HG03045 (cell line): Measurements from ENCODE around the gene COL18A1.
"Not testable (repeated sequence)": the region's sequence is repeated elsewhere in the genome, so short reads cannot be mapped to it uniquely, and the experiment has no call there.

Source experiments
- ATAC-seq: cut with Tn5 transposase; IDR thresholded peaks from one replicate; pipeline ENCODE4 v1.9.1; 2021; ENCODE audit warnings: mild to moderate bottlenecking, moderate library complexity; ENCODE audit not compliant: unreplicated experiment

Gene COL18A1

DNA sequence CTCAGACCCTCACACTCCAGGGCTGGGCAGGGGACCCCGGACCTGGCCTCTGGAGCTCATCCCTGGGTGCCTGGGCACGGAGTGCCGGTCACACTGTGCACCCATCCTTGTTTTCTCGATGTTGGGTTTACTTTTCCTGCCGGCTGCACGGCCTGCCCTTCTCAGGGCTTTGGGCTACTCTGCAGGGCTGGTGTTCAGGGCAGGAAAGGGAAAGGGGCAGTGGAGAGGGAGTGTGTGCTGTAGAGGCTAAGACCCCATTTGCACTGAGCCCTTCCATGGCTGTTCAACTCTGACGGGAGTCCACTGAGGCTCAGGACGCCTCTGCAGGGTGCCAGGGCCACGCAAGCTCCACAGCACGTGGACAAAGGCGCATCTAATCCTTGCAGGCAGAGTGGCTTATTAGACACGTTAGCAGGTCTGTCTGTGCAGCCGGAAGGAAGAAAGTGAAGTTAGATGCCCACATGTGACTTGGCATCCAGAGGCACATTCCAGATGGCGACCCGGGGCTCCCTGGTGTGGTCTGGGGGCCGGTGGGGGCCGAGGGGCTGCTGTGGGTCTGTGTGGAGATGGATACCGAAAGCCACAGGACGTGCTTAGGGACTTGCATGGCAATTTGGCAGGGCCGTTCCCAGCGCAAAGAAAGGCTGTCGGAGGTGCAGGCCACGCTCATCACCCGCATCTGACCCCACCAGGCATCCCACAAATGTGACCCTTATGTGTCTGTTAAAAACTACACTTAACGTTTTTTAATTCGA, 33.6 kb downstream of the COL18A1 start:
- no peak for ATAC-seq

DNA sequence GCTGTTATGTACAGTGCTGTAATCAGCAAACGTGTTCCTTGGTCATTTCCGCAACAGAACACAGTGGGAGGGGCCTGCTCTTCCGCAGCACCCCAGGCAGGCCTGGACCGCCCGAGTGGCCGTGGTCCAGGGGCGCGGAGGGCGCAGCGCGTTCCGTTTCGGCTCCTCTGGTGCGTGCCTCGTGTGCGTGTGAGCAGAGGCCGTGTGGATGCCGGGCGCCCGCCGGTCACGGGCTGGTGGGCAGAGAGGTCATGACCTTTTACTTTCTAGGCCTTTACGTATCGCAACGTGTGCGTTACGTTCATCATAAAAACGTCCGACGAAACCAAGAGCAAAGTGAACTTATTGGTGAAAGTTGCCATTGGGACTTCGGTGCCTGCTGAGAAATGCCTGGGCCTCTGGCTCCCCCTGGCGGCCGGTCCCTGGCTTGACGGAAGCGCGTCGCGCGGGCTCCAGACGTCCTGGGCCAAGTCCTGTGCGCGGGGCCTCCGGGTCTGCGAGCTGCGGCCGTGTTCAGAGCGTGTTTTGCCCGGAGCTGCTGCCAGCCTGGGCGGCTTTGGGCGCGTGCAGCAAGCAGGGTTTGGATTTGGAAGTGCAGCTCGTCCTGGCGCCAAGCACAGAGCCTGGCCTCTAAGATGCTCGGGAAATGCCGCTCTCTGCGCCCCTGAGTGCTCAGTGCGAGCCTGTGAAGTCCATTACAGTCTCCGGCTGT, 34.4 kb downstream of the COL18A1 start:
- ATAC-seq = no peak

DNA sequence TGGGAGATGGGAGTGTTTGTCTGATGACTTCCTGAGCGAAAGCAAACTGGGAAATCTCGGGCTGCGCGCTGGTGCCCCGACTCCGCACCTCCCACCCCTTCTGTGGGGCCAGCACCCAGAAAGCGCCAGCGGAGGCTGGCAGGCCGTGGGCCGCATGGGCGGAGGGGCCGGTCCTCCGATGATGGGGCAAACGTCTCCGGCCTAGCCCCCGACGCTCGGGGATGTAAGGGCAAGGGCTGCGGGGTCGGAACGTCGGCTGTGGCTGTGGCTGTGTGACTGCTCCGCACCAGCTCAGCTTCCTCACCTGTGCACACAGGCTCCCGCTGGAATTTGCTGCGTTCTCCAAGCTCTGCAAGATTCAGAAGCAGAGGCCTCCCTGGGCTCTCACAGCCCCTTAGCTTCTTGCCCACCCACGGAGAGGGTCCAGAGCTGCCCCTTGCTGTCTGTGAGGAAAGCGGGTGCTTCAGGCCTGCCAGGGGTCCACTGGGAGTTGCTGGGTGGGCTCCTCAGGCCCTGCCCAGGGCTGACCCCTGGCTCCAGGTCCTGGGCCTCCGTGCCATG, 35.0 kb downstream of the COL18A1 start:
- no peak for ATAC-seq

DNA sequence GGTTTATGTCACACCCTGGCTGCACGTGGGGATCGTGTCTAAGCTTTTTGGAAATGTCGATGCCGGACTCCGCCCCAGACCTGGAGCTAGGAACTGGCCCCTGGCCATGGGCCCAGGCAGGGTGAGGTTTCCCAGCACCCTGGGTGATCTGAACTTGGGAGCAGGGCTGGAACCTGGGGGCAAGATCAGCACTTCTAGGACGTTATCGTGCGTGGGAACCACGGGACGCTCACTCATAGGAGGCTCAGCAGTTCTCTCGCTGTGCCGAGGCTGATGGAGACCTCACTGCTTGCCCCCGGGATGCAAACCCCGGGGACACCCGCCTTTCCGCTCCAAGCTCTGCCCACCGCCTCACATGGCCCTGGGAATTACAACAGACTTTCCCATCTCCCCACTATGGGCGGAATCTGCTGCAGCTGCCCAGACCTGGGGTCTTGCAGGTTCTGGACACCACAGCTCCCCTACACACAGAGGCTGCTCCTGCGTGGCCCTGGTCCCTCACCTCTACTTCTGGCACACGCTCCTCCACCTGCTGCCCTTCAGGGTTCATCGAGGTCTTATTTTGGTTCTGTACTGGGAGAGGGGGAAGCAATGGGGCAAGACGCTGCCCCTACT, 35.9 kb downstream of the COL18A1 start:
- no peak for ATAC-seq

DNA sequence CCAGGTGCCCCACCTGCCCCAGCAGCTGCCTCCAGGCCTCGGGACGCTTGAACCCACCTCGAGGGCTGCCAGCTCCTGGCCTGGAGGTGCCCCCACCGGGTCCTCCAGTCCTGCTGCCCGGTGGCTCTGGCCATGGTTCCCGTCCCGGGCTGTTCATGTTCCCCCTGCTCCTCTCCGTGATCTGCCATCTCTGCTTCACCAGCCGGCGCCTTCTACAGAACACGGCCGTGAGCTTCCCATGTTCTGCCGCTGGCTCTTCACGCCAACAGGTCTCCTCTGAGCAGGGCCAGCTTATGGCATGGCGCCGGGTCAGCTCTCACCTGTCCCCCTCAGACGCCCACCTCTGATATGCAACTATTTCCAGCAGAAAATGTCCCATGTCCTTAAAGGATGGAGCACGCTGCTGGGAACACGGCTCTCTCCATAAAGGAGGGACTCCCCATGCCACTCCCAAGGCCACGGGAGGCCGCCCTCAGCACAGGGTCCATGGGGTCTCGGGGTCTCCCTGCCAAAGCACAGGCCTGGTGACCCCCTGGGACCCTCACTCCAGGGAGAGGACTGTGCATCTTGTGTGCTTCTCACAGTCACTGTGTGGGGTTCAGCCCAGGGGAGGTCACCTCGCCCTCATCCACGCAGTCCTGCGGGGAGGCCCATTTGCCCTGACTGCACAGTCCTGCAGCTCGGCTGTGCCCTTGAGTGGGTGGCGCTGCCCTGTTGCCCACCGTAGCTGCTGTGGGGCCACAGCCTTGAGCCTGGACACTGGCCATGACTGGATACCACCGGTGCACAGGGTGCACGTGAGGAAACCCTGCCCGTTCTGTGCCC, 36.7 kb downstream of the COL18A1 start:
- no peak for ATAC-seq

DNA sequence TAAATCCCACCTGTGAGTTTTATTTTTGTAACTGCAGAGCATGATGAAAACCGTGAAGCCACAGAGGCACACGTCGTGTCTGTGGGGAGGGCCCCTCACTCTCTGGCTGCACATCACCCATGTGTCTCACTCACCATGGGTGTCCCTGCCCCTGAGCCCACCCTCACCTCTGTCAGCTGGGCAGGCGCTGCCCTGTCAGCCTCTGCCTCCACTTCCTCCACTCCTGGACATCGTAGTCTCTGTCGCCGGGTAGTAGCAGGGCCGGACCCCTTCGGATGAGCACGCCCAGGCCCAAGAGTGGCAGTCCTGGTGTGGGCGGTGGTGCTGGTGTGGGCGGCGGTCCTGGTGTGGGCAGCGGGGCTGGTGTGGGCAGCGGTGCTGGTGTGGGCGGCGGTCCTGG, 37.3 kb downstream of the COL18A1 start:
- ATAC-seq = no peak

DNA sequence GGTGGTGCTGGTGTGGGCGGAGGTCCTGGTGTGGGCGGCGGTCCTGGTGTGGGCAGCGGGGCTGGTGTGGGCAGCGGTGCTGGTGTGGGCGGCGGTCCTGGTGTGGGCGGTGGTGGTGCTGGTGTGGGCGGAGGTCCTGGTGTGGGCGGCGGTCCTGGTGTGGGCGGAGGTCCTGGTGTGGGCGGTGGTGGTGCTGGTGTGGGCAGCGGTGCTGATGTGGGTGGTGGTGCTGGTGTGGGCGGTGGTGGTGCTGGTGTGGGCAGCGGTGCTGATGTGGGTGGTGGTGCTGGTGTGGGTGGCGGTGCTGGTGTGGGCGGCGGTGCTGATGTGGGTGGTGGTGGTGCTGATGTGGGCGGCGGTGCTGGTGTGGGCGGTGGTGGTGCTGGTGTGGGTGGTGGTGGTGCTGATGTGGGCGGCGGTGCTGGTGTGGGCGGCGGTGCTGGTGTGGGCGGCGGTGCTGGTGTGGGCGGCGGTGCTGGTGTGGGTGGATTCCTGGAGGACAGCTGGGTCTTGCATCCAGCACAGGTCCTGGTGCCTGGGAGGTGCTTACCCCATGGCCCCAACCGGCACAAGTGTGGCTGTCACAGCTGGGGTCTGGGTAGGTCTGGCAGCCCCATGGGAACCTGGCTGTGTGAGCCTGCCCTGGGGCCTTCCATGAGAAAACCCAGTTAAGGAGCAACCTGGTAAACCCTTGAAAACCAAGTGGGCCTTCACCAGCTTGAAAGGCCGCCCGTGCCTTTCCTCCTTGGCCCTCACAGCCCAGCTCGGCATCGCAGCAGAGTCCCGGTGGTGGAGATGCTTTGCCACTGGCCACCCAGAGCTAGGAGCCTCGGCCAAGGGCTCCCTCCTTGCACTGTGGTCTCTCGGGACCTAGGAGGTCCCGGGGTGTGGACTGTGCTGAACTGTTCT, 38.0 kb downstream of the COL18A1 start:
- not testable (repeated sequence) for ATAC-seq

DNA sequence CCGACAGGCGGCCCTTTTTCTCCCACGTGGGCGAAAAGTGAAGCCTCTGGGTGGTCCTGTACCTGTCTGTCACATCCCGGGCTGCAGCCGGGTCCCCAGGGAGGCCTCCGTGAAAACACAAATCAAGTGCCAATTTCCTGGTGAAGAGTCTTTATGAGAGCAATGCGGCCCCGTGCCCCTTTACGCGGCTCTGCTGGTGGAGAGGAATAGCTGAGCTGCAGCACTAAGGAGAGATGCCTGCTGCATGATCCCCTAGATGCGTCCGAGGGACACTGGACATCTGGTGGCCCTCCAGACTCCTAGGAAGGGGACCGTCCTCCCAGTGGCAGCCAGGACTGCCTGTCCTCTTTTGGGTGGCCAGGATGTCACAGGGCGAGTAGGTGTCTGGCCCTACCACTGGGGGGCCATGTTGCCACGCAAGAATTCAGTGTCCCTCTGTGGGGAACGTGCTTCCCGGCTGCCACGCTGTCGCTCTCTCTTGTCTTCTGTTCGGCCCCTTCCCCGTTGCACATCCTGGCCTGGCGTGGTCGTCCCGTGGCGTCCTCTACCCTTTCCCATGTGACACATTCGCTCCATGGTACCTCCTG, 38.7 kb downstream of the COL18A1 start:
- ATAC-seq = no peak

DNA sequence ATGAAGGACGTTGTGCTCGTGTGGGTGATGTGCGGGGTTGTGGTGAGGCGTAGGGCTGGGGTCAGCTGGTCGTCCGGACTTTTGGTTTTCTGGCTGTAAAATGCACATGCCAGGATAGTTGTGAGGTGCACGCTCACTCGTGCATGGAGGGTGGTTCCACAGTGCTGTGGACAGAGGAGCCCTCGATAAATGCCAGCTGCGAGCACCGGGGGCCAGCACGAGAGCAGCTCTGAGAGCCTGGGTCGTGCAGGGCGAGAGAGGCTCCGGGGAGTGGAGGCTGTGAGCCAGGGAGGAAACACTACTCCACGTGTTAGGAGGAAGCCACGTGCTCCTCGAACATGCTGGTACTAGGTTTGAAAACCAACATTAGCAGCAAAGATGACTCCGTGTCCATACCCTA, 39.4 kb downstream of the COL18A1 start:
- no peak for ATAC-seq

DNA sequence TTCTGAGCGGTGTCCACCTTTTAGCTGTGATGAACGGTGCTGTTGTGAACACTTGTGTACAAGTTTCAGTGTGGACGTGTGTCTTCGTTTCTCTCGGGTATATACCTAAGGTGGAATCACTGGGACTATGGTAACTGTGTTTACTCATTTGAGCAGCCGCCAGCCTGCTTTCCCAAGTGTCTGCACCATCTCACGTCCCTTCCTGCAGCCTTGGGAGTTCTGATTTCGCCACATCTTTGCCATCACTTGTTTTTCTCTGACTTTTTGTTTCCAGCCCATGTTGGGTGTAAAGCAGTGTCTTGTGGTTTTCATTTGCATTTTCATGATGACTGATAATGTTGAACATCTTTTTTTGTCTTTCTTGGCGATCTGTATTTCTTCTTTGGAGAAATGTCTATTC, 40.4 kb downstream of the COL18A1 start:
- no peak for ATAC-seq

DNA sequence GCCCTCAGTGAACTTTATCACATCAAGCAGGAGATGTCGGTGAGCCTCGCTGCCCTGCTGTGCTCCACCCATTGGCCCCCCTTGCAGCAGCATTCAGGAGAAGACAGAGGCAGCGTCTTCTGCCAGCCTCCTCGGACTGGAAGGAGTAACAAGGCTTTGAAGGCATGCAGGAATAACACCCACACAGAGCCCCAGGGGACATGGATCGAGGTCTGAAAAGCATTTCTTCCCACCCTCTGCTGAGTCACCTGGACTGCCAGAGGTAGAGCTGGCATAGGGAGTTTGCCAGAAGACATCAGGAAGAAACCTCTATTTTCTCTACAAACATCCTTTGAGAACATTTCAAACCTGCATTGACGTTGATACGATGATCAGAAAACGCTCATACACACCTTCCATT, 42.9 kb downstream of the COL18A1 start:
- no peak for ATAC-seq

DNA sequence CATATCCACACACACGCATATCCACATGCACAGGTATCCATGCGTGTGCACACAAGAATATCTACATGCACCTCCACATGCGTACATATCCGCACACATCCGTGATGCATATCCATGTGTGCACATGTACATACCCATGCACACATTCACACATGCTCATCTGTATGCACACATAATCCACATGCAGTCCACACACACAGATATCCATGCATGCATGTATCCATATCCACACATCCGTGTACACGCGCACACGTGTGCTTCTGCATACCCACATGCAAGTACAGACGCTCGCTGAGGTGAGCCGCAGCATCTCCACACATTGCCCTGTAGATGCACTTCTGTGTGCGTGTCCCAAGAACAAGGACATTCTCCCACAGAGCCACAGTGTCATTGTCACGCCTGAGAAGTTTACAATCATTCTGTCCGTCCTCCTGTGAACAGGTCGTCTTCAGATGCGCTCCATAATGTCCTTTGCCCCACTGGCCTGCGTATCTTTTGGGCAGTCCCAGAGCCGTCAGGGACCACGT, 43.4 kb downstream of the COL18A1 start:
- ATAC-seq = no peak

DNA sequence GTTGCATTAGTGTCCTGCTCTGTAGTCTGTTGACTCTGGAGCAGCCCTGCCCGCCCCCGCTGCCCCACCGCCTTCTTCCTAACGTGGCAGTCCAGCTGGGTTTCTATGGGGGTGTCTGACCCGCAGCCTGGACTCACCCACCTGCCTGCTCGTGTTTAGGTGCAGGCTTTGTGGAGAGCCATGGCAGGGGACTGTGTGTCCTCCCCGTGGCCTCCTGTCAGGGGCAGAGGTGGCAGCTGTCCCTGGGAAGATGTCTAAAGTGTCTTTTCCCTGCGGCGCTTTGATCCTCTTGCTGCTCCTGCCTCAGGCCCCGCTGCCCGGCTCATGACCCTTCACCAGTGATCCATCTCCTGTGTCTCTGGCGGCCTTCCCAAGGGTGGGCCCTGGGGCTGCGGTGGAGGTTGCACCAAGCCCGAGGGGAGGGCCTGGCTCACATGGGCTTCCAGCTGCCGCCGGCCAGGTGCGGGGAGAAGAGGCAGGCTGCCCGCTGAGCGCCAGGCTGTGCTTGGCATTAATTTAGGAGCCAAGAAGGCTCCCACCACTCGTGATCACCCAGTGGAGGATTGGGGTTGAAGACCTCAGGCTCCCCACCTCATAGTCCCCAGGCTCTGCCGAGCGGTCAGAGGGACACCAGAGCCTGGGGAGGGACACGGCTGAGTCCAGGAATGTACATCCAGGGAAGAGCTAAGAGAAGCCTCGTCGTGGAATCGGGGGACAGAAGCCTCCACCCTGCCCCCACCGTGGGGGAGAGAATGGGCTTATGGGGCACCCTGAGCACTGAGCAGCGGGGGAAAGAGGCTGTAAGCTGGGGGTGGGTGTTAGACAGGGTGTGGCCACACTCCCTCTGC, 44.1 kb downstream of the COL18A1 start:
- no peak for ATAC-seq

DNA sequence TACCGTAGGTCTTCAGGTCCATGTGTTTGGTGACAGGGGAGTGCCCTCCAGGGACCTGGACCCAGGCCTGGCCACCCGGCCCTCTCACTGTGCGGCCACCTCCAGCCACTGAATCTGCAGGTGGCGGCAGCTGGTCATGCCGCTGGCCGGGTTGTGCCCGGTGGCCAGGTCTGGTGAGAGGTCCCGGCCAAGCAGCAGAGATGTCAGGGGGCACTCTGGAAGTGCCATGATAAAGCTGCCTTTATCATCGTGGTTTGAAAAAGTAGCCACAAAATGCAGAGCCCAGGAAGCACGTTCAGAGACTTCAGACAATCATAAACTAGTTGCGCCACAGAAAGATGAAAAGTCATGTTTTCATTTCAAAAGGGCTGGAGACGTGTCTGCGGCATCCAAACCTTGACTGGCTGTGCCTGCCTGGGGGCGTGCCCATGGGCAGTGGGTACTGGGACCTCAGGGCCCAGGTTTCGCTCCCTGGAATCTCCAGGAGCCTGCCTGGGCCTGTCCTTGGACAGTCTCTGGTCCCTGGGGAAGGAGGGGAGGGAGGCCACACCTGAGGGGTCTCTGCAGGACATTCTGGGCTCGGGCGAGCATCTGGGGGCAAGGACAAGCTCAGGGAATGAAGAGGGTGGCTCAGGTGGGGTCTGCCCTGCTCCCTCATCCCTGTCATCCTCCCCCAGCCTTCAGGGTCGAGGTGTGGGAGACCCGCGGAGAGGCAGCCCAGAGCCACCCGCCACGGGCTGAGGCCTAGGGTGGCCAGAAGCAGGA, 44.9 kb downstream of the COL18A1 start:
- ATAC-seq = no peak

DNA sequence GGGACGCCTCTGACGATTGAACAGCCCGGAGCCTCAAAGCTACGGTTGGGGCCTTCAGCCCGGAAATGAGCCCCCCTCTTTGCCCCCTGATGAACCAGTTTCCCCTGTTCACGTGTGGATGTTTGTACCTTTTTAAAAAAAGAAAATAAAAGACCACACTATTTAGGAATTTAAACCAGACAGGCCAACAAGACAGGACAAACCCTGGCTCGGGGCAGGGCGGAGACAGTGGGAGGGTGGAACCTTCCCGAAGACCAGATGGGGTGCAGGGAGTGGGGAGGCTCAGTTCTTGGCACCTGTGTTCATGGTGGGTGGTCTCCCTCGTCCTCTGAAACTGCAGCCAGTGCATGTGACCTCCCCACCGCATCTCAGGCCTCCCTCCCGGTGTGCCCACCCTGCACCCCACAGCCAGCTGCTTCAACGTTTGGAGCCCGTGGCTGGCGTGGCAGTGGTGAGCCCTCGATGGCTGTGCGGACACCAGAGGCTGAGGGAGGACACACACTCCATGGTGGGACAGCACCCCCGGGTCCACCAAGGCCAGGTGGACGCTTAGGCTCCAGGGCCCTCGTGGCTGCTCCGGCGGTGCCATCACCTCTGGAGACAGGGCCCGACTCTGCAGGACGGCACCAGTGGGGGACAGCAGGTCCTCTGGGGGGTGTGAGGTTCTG, 45.6 kb downstream of the COL18A1 start:
- ATAC-seq = no peak

DNA sequence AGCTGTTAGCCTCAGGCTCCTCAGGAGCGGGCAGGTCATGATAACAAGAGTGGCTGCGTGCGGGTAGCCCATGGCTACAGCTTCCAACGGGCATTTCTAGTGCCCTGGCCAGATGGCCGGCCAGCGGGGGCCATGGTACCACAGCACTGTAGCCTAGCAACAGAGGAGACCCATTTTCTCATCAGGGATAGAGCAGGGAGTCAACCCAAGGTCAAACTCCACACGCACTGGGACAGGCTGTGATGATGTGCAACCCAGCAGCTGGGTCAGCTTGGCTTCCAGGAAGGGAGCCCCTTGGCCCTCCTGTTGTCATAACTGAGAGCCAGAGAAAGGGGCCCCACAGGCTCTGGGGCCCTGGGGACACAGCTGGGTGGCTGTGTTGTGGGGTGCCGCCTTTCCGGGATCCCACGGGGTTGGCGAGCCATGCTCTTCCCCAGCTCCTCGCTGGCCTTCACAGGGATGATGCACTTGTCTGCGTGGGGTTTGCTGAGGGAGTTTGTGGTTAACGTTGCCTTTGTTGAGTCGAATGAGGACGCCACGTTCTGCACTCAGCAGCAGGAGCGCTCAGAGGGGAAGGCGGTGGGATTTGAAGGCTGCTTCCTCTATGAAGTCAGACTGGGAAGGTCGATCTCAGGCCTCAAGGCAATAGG, 46.3 kb downstream of the COL18A1 start:
- ATAC-seq = no peak

DNA sequence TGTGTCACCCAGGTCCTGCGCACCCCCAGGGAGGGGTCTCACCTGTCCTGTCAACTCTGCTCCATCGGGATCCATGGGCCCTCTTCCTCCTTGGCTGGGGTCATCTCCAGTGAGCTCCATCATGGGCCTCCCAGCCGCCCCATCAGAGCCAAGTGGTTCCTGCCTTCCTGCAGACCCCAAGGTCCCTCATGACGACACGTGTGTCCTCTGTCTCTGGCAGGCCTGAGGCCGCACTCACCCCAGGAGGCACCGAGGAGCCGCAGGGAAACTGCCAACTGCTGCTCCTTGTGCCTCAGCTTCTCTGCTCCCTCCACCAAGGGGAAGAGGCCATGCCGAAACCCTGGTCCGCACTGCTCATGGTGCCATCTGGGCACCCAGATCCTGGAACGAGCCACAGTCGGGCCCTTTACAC, 46.8 kb downstream of the COL18A1 start:
- no peak for ATAC-seq
